NCI-H1105 treated with DMSO at 0.1 percent for 48 hours (cell line): ENCODE data around the gene PAX5.
"Not testable (repeated sequence)": the region's sequence is repeated elsewhere in the genome, so short reads cannot be mapped to it uniquely, and the experiment has no call there.

Experiments used
- DNase-seq: peaks from one replicate; lab custom pipeline; 2025; lab: John Stamatoyannopoulos, UW

The PAX5 gene

GRCh38 chr9:37033682-37034304 lies at the start of gene PAX5:
Gene PAX5 (minus strand): TSS chr9:37034268. CDS start chr9:37034031, 237 bp downstream.
- no peak for DNase-seq

GRCh38 chr9:37083654-37084053 lies 49.6 kb upstream of the PAX5 start:
- DNase-seq = no peak

GRCh38 chr9:37082214-37082765 lies 48.2 kb upstream of the PAX5 start:
- DNase-seq = no peak

GRCh38 chr9:37081507-37081906 lies 47.4 kb upstream of the PAX5 start:
- not testable (repeated sequence) for DNase-seq

- DNase-seq = not testable (repeated sequence)
Observed at GRCh38 chr9:37080165-37080628, 46.1 kb upstream of the PAX5 start.

- DNase-seq = peak; percentile 95
Observed at GRCh38 chr9:37079370-37080164, 45.5 kb upstream of the PAX5 start.

GRCh38 chr9:37074790-37075189 lies 40.7 kb upstream of the PAX5 start:
- DNase-seq = not testable (repeated sequence)

GRCh38 chr9:37066139-37066725 lies 32.2 kb upstream of the PAX5 start:
- no peak for DNase-seq

- DNase-seq = no peak
Observed at GRCh38 chr9:37062336-37062735, 28.3 kb upstream of the PAX5 start.

GRCh38 chr9:37061768-37062167 lies 27.7 kb upstream of the PAX5 start:
- no peak for DNase-seq

- no peak for DNase-seq
Observed at GRCh38 chr9:37060833-37061232, 26.8 kb upstream of the PAX5 start.

GRCh38 chr9:37056046-37056920 lies 22.2 kb upstream of the PAX5 start:
- no peak for DNase-seq

GRCh38 chr9:37054363-37054720 lies 20.3 kb upstream of the PAX5 start:
- DNase-seq = not testable (repeated sequence)

- DNase-seq = no peak
Observed at GRCh38 chr9:37053684-37054362, 19.8 kb upstream of the PAX5 start.

GRCh38 chr9:37046683-37047082 lies 12.6 kb upstream of the PAX5 start:
- DNase-seq = no peak

- DNase-seq = no peak
Observed at GRCh38 chr9:37042421-37042820, 8.4 kb upstream of the PAX5 start.

- DNase-seq = no peak
Observed at GRCh38 chr9:37040508-37041127, 6.5 kb upstream of the PAX5 start.

- DNase-seq = no peak
Observed at GRCh38 chr9:37038943-37039464, 4.9 kb upstream of the PAX5 start.

GRCh38 chr9:37038302-37038942 lies 4.4 kb upstream of the PAX5 start:
- no peak for DNase-seq
